IMR-90 (cell line): Measurements from ENCODE around the gene TAAR8.

Experiments used
- BHLHE40 ChIP-seq: fragments of 150-350 bp; IDR thresholded peaks from 2 replicates; pipeline ENCODE4 v1.6.1; 2016; ENCODE audit warnings: mild to moderate bottlenecking, low read depth, low read length
- MXI1 ChIP-seq: IDR thresholded peaks from 2 replicates; pipeline ENCODE4 v1.6.1; 2012; ENCODE audit warnings: low read depth, mild to moderate bottlenecking, low read length, moderate library complexity, borderline replicate concordance
- POLR2A ChIP-seq: IDR thresholded peaks from 2 replicates; pipeline ENCODE4 v1.6.1; 2012; ENCODE audit warnings: mild to moderate bottlenecking, low read depth, low read length
- RAD21 ChIP-seq: IDR thresholded peaks from 2 replicates; pipeline ENCODE4 v1.6.1; 2012; ENCODE audit warnings: low read length, improper control_type of control experiment
- RFX5 ChIP-seq: IDR thresholded peaks from 2 replicates; pipeline ENCODE4 v1.8.0; 2012; ENCODE audit warnings: low read depth, mild to moderate bottlenecking, low read length, moderate library complexity
- TF ChIP-seq, protein P1 (sequence below): conservative IDR thresholded peaks from 2 replicates; pipeline ENCODE4 v1.5.1; 2012; ENCODE audit warnings: mild to moderate bottlenecking, low read depth, low read length, improper control_type of control experiment
- TF ChIP-seq, protein P2 (sequence below): fragments of 150-350 bp; IDR thresholded peaks from 2 replicates; pipeline ENCODE4 v1.6.1; 2017; ENCODE audit warnings: mild to moderate bottlenecking, antibody characterized with exemption, low read length, low read depth

DNA sequence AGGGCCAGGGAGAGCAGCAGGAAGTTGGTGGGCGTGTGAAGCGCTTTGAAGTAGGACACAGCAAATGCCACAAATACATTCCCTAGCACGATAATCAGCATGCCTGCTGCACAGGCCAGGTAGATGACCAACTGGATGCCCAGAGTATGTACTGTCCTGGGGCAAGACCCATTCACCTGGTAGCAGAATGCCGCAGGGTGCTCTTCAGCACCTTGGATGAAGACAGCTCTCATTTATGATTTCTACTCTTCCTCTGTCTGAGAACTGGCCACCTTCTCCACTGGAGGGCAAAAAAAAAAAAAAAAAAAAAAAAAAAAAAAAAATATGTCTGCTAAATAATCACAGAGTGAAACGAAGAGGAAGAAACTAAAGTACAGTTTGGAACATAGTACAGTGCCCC is 37.0 kb downstream of the TAAR8 start, which contains the start of gene TAAR5:
- TF ChIP-seq POLR2A = no peak
- TF ChIP-seq, protein P1, sequence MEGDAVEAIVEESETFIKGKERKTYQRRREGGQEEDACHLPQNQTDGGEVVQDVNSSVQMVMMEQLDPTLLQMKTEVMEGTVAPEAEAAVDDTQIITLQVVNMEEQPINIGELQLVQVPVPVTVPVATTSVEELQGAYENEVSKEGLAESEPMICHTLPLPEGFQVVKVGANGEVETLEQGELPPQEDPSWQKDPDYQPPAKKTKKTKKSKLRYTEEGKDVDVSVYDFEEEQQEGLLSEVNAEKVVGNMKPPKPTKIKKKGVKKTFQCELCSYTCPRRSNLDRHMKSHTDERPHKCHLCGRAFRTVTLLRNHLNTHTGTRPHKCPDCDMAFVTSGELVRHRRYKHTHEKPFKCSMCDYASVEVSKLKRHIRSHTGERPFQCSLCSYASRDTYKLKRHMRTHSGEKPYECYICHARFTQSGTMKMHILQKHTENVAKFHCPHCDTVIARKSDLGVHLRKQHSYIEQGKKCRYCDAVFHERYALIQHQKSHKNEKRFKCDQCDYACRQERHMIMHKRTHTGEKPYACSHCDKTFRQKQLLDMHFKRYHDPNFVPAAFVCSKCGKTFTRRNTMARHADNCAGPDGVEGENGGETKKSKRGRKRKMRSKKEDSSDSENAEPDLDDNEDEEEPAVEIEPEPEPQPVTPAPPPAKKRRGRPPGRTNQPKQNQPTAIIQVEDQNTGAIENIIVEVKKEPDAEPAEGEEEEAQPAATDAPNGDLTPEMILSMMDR = no peak
- TF ChIP-seq, protein P2, sequence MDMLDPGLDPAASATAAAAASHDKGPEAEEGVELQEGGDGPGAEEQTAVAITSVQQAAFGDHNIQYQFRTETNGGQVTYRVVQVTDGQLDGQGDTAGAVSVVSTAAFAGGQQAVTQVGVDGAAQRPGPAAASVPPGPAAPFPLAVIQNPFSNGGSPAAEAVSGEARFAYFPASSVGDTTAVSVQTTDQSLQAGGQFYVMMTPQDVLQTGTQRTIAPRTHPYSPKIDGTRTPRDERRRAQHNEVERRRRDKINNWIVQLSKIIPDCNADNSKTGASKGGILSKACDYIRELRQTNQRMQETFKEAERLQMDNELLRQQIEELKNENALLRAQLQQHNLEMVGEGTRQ = no peak
- TF ChIP-seq RFX5 = no peak
- no peak for TF ChIP-seq MXI1
- no peak for TF ChIP-seq BHLHE40
- TF ChIP-seq RAD21 = no peak
